Iris pigment epithelial cell (primary cell): ENCODE data around the gene CCDC86.

Experiments used
- DNase-seq: peaks from one replicate; pipeline ENCODE4 v3.0.0-alpha.2; 2011; ENCODE audit warnings: low read depth

Gene CCDC86

GRCh38 chr11:60868682-60869450, 27.0 kb downstream of the CCDC86 start:
- no peak for DNase-seq

GRCh38 chr11:60869451-60869825, 27.5 kb downstream of the CCDC86 start:
- no peak for DNase-seq

DNA sequence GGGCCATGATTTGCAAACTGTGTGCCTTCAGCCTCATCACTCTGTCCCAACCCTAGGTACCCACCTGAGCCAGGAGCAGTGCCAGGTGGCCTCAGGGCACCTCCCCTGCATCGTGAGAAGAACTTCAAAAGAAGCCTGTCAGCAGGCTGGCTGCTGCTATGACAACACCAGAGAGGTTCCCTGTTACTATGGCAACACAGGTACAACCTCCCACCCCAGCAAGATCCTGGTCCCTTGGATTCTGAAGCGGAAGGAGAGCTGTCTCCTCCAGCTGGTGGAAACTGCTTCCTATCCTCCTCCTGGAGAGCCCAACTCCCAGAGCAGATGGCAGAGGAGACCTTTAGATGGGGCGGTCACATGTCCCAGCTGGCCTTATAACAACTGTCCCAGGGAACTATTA, 28.4 kb downstream of the CCDC86 start:
- no peak for DNase-seq

DNA sequence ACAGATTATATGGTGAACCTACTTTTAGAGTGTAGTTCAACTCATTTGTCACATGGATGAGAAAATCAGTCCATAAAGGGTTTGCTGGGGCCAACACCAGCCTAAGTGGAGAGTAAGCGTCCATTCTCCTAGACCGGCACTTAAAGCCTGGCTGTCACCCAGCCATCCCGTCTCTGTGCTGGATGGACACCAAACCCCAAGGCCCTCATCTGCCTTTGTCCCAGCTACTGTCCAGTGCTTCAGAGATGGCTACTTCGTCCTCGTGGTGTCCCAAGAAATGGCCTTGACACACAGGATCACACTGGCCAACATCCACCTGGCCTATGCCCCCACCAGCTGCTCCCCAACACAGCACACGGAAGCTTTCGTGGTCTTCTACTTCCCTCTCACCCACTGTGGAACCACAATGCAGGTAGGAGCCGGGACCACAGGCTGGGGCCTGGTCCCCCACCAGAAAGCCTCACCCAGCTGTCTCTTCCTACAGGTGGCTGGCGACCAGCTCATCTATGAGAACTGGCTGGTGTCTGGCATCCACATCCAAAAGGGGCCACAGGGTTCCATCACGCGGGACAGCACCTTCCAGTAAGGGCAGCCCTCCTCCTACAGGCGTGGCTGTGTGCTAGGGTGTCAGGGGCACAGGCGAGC, 28.9 kb downstream of the CCDC86 start:
- no peak for DNase-seq

DNA sequence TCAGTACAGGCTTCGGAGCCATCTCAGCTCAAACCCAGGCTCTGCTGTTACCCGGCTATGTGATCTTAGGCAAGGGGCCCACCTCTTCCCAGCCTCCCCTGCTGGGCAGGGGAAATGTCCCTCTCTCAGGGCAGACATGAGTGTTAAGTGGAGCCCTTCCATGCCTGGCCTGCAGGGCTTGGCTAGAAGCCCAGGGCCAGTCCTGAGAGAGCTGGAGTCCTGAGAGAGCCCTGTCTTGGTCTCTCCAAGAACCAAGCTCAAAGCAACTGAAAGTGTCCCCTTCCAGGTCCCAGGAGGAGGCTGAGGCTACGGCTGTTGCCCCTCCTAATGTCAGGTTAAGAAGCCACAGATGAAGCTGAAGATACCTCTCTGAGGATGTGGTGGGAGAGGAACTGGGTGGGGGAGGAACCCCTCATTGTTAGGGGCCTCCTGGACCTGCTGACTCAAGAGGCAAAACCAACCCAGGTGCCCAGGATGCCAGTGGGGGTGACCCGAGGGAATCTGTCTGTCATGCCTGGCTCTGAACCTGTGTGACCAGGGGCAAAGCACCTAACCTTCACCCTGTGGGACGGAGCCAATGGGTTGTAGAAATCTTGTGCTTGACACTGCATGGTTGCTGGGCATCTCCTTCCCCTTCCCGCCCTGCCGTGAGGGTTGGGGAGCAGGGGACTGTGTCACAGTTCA, 29.6 kb downstream of the CCDC86 start:
- peak; percentile 66 for DNase-seq

- peak; percentile 87 for DNase-seq
Observed at GRCh38 chr11:60872124-60872960, 30.4 kb downstream of the CCDC86 start.

- peak; percentile 97 for DNase-seq
Observed at GRCh38 chr11:60872961-60873524, 31.1 kb downstream of the CCDC86 start.

DNA sequence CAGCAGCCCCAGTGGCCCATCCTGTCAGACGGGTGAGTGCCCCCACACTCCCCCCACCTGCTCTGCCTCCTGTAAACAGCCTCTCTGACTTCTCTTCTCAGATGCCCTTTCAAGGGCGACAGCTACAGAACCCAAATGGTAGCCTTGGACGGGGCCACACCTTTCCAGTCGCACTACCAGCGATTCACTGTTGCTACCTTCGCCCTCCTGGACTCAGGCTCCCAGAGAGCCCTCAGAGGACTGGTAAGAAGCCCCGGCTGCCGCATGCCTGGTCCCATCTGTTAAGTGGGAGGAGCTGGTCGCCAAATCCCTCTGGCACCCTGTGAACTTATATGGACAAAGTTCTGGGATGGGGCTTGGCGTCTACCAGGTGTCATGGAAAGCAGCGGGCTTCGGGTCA, 31.6 kb downstream of the CCDC86 start:
- DNase-seq = no peak

- no peak for DNase-seq
Observed at GRCh38 chr11:60874421-60875365, 32.8 kb downstream of the CCDC86 start.

- no peak for DNase-seq
Observed at GRCh38 chr11:60875366-60876167, 33.7 kb downstream of the CCDC86 start.

DNA sequence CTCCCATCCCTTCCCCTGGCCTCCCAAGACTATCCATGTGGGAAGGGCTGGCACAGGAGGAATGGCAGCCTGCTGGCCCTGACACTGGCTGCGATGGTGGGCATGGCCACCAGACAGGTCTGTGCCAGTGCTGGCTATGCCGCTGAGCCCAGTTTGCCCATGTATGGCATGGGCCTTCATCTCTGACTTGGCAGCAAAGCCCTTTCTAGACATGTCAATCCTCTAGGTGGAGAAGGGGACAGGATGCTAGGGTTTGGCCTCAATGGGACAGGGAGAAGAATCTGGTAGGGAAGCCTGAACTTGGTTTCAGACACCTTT, 34.2 kb downstream of the CCDC86 start:
- no peak for DNase-seq

GRCh38 chr11:60878245-60879101, 36.6 kb downstream of the CCDC86 start:
- no peak for DNase-seq

DNA sequence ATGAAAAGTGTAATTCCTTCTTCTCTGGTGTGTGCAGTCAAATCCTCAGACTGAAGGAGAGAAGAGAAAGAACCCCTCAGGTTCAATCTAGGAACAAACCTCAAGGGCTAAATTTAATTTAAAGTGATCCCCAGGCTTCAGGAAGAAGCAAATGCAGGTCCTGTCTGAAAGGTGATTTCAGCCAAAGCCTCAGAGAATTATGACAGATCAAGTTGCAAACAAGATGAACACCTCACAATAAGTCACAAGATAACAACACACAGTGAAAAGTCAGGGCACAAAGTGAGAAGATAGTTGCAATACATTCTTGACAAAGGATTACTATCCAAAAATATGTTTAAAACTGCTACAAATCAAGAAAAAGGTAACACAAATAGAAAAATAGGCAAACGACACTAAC, 37.2 kb downstream of the CCDC86 start:
- no peak for DNase-seq

DNA sequence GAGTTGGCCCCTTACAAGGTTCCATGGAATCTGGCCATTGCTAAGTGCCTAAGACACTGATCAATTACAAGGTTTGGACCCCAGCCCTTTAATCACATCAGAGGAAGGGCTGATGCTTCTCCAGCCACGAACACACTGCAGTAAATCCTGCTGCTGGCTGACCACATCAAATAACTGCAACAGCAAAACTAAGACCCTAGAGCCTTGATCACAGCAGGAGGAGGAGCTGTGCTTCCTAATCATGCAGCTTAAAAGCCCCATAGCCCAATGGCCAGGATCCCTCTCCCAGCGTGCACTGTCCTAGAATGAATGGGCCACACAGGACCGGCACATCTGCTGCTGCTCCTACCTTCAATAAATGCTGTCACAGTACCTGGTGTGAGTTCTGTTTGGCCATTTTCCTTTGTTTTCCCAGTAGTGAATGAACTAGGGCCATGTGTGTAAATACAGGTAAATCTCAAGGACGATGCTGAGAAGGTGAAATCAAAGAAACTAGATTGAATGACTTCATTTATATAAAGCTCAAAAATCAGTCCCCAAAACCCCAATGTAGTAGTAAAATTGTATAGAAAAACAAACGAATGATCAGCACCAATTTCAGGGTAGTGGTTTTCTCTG, 38.2 kb downstream of the CCDC86 start:
- DNase-seq = no peak

DNA sequence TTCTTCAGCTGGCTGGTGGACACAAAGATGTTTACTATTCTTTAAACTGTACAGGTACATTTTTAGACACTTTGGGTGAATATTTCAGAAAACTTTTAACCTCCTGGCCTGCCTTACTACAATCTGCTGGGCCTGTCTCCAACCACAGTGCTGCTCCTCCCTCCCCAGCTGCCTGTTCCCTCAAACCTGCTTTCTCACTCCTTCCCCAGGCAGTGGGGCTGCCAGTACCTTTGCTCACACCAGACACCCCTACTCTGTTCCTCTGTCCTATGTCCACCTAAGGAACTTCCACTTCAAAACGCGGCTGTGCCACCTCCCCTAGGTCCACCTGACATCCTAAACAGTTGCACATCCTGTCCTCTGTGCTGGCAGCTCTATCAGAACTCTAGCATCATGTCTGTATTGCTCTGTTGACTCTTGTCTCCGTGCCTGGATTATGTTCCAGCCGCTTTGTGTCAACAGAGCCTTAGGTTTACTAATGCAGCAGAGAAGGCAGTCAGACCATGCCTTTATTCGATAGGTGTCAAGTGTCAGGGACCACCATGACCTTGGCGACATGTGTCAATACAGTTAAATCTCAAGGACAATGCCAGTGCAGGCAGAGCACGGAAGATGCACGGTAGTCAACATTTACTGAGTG, 38.9 kb downstream of the CCDC86 start:
- DNase-seq = no peak

- DNase-seq = peak; percentile 62
Observed at GRCh38 chr11:60887556-60887955, 45.6 kb downstream of the CCDC86 start.

GRCh38 chr11:60889869-60890311, 48.0 kb downstream of the CCDC86 start:
- no peak for DNase-seq

DNA sequence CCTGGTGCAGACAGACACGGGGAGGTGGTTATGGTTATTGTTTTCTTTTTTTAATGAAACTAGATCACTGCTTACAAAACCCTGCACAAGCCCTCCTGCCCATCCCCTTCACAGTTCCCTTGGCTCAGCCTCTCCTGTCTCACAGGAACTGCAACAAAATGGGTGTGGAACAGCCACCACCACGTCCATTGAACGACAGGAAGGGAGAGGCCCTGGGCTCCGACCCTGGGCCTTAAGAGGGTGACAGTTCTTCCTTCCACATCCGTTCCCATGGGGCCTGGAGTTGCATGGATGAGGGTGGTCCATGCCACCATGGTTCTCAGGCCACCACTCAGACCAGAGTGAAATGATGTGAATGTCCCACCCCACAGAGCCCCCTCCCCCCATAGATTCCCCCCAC, 48.8 kb downstream of the CCDC86 start:
- DNase-seq = no peak
